Mucosa of gallbladder (tissue), 1 donor: ENCODE measurements around the gene PRSS22. TPM values are rescaled to one million over a fixed set of nuclear protein-coding genes. Genes with fewer than 3 reads are reported as not detected.
A peak's percentile ranks its signal among the peaks of the same experiment; 100 is the strongest.

Experiments
- DNase-seq: peaks from one replicate; pipeline ENCODE4 v3.0.0-alpha.2; 2020; ENCODE audit warnings: low spot score
- total RNA-seq: library from RNA; stranded (reverse); gene quantifications from one replicate; pipeline ENCODE4 v1.2.1, GENCODE V29; 2021
- donor health status: DM: no; HTN: no; CAD: no.

Gene PRSS22
- total RNA-seq, 1 donor from 2014 or later, result 52.7 TPM

DNA sequence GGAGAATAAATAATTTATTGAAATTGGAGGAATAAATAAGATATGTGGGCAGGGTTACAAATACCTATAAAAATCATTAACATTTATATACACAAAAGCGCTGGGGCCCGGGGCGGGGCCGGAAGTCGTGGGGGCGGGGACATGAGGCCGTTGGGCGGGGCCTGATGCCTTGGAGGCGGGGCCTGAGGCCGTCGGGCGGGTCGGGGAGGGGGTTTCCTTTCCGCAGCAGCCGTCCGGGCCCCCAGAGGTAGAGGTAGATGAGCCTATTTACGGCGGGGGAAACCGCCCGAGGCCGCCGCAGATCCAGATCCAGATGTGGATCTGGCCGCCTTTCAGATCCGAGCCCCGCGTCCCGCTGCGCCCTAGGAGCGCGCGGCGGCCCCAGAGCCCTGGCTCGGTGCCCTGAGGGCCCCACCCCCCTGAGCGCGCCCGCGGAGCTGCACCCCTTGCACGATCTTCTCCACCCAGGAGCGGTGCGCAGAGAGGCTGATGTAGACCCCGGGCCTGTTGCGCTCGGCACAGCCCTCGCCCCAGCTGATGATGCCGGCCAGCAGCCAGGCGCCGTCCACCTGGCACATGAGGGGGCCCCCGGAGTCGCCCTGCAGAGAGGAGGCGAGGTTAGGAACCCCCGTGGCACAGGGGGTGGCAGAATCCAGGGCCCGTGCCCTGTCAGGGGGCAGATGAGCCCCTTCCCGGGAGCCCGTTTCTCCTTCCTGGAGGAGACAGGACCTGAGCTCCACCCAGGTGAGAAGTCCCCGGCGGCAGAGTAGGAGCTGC is 5.1 kb downstream of the PRSS22 start:
- no peak for DNase-seq

DNA sequence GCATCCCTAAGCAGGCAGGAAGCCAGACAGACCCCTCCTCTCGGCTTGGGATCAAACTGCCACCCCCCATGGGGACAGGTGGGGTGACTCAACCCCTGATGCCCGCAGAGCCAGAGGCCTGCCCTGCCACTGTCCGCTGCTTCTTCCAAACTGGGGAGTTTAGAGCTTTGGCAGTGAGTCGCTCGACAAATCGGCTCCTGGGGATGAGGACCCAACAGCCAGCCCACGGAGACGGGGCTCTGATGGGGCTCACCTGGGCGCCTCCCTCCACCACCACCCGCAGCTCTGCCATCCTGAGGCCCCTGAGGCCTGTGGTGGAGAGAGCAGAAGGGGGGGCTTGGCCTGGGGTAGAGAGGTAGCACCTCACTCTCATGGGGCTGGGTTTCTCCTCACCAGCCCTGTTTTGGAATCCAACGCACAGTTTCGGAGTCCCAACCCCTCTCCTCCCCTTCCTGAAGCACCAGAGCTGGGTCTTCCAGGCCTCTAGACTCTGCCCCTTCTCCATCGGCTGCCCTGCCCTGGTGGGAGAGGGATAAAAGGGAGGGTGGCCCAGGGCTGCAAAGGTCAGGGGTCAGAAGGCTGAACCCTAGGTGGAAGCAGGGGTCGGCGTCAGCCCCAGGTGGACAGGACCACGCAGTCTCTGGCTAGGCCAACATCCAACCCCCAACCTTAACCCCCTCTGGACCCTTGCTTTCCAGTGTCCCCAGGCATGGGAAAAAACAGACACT is 5.8 kb downstream of the PRSS22 start:
- DNase-seq, result no peak

DNA sequence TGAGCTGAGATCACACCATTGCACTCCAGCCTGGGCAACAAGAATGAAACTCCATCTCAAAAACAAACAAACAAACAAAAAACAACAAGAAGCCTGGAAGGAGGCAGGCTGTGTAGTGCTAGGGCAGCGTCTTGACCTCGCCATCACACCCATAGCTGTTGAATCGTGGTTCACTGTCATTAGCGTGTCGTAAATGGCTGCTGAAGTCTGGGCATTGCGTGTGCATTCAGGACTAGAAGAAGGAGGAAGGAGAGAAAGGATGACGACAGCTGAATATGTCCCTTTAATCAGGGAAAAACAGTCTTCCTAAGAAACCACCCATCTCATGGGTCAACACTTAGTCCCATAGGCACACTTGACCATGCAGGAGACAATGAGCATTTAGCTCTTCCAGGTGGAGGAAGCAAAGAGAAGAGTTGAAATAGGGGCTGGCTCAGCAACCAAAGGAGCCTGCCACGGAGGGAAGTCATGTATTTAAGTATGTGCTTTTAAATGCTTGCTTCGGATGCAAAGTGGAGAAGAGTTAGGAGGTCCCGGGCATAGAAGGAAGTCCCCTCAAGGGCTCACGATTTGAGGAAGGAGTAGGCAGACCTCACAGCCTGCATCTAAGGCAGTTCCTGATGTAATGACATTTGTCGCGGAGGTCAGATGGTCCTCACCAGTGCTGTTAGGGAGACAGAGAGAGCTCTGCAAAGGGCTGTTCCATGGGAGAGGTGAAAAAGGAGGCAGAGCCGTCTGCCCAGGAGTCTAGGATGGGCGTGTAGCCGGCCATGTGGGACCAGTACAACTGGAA is 8.8 kb downstream of the PRSS22 start:
- no peak for DNase-seq

DNA sequence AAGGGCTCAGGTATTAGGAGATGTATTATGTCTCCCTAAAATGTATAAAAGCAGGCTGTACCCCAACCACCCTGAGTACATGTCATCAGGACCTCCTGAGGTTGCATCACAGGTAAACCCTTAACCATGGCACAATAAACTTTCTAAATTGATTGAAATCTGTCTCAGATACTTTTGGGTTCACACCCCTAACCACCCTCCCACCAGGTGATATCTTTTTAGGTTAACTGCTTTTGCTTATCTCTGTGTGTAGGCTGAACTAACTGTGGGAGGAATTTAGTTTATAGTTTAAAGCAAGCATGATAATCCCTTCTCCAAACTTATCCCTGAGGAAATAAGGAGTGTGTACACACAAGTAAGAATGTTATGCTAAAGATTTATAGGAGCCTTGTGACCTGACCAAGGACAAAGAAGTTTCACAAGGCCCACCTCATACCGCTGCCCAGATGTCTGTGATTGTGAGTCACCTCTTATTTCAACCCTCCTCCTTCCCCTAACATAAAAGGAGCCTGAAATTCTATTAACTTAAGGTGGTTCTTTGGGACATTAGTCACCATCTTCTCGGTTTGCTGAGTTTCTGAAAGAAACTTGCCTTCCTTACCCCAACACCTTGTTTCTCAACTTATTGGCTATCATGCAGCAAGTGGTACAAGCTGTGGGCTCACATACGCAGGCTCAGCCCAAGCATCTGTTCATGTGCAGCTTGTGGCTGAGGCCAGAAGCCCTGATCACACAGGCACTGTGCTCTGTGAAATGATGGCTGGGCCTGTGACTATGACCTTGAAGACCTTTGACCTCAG is 11.3 kb downstream of the PRSS22 start:
- no peak for DNase-seq

DNA sequence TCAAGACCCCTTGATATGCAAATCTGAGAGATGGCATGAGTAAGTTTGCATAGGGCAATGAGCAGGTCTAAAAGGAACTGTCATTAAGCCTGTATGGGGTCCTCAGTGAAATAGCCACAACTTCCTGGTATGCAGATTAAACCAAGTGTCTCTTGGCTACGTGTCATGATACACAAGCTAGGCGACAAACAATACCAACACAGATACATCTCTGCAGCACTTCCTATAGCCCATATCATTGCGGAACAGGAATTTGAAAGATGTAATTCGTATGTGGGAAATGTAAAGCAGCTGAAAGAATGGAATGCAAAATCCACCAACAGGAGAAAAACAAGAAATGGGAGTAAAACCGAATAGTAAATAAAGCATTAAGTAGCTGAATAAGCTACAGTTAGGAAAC is 12.9 kb downstream of the PRSS22 start:
- no peak for DNase-seq

GRCh38 chr16:2843526-2843925 is 14.4 kb downstream of the PRSS22 start:
- no peak for DNase-seq

GRCh38 chr16:2842340-2843000 is 15.5 kb downstream of the PRSS22 start:
- DNase-seq, result peak; percentile 48

- DNase-seq, result no peak
Observed at GRCh38 chr16:2841606-2842339, 16.2 kb downstream of the PRSS22 start.

DNA sequence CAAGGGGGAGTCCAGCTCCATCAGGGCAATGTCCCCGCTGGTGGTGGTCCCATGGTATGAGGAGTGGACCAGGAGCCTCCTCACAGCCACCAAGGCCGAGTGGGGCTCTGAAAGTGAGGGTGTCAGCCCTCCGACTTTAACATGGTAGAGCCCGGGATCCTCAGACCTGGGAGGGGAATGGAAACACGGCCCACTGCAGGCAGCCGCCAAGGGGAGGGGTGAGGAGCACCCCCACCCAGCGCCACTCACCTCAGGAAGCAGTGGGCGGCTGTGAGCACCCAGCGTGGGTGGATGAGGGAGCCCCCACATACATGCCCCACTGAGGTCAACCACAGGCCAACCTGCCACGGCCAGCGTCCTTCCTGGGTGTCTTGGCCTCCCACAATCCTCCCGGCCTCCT is 17.1 kb downstream of the PRSS22 start:
- no peak for DNase-seq

- DNase-seq, result no peak
Observed at GRCh38 chr16:2839650-2840450, 18.1 kb downstream of the PRSS22 start.

DNA sequence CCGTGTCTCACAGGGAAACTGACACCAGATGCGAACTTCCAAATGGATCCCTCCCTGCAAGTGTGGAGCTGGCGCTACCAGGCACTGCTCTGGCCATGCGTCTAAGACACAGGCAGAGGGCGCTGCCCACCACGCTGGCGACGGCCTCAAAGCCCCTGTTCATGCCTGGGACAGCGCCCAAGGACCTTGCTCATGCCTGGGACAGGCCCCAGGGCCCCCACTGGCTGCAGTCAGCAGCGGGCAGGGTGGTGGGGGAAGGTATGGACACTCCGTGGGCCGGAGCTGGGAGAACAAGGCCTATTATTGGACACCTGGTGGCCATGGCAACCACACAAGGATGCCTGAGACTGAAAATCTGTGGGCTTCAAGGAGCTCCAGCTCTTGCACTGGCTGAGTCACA is 19.0 kb downstream of the PRSS22 start:
- DNase-seq, result peak; percentile 41

- no peak for DNase-seq
Observed at GRCh38 chr16:2836646-2837508, 21.1 kb downstream of the PRSS22 start.

- peak; percentile 70 for DNase-seq
Observed at GRCh38 chr16:2835638-2836493, 22.1 kb downstream of the PRSS22 start.

DNA sequence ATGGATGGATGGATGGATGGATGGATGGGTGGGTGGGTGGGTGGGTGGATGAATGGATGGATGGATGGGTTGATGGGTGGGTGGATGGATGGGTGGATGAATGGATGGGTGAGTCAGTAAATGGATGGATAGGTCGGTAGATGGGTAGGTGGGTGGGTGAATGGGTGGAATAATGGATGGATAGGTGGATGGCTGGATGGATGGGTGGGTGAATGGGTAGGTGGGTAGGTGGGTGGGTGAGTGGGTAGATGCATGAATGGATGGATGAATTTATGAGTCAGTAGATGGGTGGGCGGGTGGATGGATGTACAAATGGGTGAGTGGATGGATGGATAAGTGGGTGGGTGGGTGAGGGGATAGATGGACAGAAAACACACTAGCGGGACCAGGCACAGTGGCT is 23.0 kb downstream of the PRSS22 start:
- DNase-seq, result no peak

- DNase-seq, result no peak
Observed at GRCh38 chr16:2833776-2834175, 24.2 kb downstream of the PRSS22 start.

GRCh38 chr16:2831203-2831602 is 26.8 kb downstream of the PRSS22 start:
- DNase-seq, result no peak

- DNase-seq, result no peak
Observed at GRCh38 chr16:2830355-2830695, 27.6 kb downstream of the PRSS22 start.
